HFF-Myc (cell line): ENCODE results near the gene SPTLC3.
"Not testable (repeated sequence)": the region's sequence is repeated elsewhere in the genome, so short reads cannot be mapped to it uniquely, and the experiment has no call there.

Experiments
- DNase-seq: peaks from one replicate; pipeline ENCODE4 v3.0.0-alpha.2; 2011; ENCODE audit warnings: low read depth; ENCODE audit errors: extremely low read depth
- H3K4me3 ChIP-seq: replicated peaks from 2 replicates; pipeline ENCODE4 v1.5.1; 2011; ENCODE audit warnings: low read depth, mild to moderate bottlenecking, control low read depth, low read length
- TF ChIP-seq, protein P1 (sequence below): IDR thresholded peaks from 2 replicates; pipeline ENCODE4 v1.5.1; 2012; ENCODE audit warnings: mild to moderate bottlenecking, low read depth, low read length, control low read depth; ENCODE audit errors: missing control alignments

Gene SPTLC3

DNA sequence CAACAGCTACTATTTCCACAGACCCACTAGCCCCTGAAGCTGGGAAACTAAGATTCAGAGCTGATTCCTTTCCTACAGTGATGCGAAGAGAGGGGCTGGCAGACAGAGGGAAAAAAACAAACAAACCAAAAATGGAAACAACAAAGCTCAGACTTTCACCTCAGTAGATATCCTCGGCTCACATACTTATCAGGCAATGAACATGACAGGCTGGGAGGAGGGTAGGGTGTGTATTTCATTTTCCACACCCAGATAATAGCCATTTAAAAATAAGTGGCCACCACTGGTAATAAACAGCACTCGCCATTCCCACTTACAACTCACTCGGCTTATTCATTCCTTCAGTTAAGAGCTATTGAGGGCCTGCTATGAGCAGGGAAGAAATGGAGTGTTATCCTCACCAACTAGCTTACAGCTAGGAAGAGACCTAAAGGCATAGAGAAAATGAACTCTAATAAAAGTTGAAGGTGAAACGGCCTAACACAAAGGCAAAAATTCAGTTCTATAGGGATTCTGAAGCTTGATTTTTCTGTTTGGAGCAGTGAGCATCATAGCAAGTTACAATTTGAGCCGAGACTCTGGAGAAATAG, 32.0 kb upstream of the SPTLC3 start:
- no peak for DNase-seq

DNA sequence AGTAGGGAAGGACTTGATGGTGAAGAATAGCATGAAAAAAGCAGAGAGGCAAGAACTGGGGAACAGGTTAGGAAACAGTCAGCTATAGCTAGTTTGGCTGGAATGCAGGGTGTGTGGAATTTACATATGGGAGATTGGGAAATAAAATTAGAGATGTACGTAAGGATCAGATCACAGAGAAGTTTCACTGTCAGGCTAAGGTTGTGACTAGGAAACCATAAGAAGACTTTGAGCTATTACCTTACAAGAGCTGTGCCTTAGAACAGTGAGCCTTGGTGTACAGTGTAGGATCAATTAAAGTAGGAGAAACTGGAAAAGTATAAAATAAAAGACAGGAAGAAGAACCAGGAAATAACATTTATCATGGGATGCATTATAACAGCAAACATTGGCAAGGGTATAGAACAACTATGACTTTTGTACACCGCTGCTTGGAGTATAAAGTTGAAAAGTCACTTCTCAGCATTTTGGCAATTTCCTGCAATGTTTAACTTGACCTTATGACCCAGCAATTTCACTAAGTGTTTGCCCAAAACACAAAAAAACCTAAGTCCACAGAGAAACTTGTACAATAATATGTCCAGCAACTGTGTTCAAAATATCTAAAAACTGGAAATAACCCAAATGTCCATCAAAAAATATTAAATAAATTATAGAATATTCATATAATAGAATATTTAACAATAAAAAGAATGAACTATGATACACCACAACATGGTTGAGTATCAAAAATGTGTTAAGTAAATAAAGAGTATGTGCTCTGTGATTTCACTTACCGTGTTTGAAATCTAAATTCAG, 31.2 kb upstream of the SPTLC3 start:
- TF ChIP-seq, protein P1, sequence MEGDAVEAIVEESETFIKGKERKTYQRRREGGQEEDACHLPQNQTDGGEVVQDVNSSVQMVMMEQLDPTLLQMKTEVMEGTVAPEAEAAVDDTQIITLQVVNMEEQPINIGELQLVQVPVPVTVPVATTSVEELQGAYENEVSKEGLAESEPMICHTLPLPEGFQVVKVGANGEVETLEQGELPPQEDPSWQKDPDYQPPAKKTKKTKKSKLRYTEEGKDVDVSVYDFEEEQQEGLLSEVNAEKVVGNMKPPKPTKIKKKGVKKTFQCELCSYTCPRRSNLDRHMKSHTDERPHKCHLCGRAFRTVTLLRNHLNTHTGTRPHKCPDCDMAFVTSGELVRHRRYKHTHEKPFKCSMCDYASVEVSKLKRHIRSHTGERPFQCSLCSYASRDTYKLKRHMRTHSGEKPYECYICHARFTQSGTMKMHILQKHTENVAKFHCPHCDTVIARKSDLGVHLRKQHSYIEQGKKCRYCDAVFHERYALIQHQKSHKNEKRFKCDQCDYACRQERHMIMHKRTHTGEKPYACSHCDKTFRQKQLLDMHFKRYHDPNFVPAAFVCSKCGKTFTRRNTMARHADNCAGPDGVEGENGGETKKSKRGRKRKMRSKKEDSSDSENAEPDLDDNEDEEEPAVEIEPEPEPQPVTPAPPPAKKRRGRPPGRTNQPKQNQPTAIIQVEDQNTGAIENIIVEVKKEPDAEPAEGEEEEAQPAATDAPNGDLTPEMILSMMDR = no peak
- H3K4me3 ChIP-seq = no peak overlapping the region
- DNase-seq = no peak

More for the DNA sequence above, 32.0 kb upstream of the SPTLC3 start:
- TF ChIP-seq, protein P1 = no peak
- H3K4me3 ChIP-seq = no peak overlapping the region

DNA sequence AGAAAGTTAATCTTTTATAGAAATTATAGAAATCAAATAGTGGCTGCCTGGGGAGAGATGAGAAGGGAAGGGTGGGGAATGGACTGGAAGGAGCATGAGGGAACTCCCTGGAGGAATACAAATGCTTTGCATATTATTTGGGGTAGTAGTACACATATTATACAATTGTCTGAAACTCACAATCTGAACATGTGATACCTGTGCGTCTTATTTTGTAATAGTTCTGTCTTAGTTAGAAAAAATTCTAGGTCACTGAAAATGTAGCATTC, 30.7 kb upstream of the SPTLC3 start:
- no peak for DNase-seq
- TF ChIP-seq, protein P1 = no peak
- H3K4me3 ChIP-seq = no peak overlapping the region

DNA sequence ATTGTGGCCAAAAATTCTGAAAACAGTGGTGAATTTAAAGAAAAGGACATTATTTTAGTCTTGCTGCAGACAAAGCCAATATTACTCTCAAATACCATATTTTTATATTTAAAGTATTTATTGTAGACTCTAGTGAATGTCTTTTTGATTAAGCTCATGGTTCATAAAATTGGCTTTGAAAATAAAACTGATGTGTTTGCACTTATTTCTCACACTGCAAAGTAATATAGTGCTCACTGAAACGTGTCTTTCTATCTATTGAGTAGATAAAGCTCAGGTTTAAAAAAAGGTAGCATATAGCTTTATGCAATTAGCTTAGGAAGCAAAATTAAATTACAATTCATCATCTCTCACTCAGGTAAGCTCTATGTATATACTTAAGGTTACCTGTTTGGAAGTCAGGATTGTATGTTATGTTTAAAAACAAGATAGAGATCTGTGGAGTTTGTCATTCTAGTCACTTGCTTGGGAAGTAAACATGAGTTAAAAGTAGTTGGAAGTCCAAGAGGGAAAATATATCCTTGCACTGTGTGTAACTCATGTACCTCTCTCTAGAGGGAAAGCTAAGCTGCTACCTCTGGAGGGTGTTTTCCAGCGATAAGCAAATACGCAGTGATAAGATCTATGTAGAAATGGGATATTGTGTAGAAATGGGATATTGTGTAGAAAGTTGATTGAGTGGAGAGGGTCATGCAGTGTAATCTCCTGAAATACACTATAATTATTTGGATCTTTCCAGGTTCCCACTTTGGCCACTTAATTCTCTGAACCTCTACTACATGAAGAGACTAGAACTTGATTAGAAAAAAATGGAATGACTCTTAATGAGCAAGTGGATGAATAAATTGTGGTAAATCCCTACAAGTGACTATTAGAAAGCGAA, 29.9 kb upstream of the SPTLC3 start:
- no peak for DNase-seq
- TF ChIP-seq, protein P1 = no peak
- H3K4me3 ChIP-seq = no peak overlapping the region

DNA sequence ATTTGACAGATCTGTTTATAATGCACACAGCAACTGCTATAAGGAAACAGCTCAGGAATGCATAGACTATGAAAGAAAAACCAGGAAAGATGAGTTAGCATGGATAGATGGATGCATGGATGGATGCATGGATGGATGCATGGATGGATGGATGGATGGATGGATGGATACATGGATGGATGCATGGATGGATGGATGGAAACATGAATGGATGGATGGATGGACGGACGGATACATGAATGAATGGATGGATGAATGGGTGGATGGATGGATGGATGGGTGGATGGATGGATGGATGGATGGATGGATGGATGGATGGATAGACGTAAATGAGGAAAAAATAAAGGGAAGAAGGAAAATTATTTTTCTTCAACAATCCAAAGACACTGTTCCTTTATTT, 29.1 kb upstream of the SPTLC3 start:
- H3K4me3 ChIP-seq, DNase-seq: not testable (repeated sequence)

DNA sequence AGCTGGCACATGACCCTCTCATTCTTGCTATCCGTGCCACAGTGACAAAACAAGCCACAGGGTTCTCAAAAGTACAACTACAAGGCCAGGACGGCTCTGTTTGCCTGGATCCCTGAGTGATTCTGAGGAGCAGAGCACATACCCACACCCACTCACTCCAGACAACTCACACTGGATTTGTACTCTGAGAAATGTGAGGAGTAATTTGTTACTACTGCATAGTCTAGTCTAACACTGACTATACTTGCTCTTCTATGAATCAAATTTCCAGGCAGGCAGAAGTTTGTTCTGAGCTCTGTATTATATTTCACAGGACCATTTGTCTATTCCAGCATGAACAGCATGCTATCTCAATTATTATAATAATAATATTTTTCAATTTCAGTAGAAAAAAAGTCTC, 26.7 kb upstream of the SPTLC3 start:
- TF ChIP-seq, protein P1 = no peak
- H3K4me3 ChIP-seq = no peak overlapping the region
- no peak for DNase-seq
